GM19193 (cell line): ENCODE results near the gene ANAPC13.

Experiments
- POLR2A ChIP-seq: IDR thresholded peaks from 4 replicates; pipeline ENCODE4 v1.6.1; 2011; ENCODE audit not compliant: insufficient read depth, insufficient read length; ENCODE audit errors: extremely low read depth

The ANAPC13 gene

DNA sequence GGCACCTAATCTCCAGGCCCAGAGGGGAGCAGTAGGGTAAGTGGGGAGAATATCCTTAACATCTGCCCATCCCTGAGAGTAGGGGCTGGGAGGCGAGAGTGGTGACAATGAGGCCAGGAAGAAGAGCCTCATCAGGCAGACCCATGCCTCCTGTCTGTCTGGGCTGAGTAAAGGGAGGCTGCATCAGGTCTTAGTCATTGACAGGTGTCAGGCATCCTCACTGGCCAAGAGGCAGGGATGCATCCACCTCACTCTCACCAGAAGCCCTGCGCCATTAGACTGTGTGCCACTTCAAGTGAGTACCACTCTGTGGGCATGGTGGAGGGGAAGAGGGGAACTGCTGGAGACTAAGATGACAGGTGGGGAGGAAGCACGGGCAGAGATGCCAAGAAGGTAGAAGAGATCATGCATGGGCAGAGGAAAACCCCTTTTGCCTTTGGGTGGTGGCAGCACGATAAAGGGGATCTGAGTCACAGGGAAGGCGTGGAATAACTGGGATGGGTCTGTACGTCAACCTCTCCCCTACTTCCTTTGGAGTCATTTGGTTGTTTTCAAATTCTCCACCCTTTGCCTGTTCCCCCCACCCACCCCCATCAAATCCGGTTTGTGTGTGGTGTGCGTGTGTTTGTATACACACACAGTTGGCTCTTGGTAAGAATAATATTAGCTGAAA lies 14.1 kb downstream of the ANAPC13 start:
- TF ChIP-seq POLR2A: no peak

DNA sequence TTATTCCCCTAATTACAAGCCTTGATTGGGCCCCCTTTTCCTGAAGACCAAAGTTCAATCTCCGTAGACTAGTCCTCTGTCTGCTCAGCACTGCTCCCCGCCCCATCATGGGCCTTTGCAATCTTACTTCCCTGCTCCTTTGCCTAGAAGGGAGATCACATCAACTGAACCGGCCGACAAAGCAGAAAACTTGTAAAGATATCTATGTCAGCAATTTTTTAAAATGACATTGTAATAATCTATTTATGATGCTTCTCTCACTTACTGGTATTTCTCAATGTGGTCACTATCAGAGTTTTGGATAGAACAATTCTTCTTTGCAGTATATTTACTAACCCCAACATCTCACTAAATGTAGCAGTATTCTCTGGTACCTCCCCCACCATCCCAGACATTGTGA lies 17.3 kb downstream of the ANAPC13 start:
- no peak for TF ChIP-seq POLR2A

DNA sequence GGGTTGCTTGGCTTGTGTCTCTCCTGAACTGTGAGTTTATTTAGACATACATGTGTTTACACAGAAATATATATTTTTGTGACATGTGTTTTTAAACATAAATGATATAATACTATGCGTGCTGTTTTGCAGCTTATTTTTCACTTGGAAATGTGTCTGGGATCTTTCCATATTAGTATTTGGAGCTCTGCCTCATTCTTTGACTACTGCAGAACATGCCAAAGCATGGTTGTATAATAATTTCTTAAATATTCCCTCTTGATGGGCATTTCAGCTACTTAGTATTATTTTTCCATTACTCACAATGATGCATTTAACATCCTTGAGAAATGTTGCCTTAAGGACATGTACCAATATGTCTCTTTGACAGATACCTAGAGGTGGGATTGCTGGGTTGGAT lies 19.5 kb downstream of the ANAPC13 start:
- no peak for TF ChIP-seq POLR2A

DNA sequence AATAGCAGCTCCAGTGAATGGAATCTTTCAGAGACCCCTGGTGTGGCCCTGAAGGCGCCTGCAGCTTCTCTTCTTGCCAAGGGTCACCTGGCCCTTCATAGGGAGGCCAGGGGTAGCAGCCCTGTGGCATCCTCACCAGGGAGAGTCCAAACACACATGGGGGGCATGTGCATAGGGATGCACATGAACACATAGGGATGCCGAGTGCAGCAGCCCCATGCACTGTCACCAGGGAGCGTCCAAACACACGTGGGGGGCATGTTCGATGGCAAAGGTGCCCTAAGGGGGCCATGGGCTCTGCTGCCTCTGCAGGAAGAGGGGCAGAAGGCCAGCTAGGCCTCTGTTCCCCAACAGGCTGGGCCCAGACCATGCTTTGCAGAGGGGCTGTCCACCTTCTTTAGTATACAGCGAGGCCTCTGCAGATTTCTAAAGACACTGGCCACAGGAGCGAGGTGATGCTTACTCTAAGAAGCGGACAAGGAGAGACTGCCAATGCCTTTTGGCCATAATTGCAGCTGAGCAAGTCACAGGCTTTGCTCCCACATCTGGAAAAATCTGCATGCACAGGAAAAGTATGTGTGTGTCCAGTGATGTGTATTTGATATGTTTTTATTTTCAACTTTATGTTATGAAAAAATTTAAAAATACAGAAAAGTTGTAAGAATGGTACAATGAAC lies 21.0 kb downstream of the ANAPC13 start:
- TF ChIP-seq POLR2A: no peak

DNA sequence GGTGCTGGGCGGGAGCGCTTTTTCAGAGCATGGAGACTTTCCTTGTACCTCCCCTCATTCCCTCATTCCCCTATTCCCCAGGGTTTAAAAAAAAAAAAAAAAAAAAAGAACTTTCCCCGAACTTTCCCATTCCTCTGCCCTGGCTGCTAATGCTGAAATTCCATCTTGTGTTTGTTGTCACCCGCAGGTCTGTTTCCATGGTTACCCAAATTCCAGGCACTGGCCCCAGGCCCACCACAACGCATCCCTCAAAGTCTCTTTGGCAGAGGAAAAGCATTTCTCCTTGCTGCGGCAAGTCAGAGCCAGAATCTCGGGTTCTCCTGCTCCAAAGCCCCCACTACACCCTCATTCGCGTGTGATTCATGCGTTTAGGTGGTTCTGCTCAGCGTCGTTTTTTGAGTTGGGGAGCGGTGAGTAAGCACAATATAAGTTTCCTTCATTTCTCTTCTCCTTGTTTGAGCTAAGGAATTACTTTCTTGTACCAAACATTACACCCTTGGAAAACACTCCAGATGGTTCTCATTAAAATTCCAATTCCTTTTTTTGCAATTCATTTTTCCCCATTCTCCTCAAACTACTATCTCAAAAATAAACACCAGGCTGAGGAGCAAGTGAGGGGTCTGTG lies 21.6 kb downstream of the ANAPC13 start:
- TF ChIP-seq POLR2A: no peak

DNA sequence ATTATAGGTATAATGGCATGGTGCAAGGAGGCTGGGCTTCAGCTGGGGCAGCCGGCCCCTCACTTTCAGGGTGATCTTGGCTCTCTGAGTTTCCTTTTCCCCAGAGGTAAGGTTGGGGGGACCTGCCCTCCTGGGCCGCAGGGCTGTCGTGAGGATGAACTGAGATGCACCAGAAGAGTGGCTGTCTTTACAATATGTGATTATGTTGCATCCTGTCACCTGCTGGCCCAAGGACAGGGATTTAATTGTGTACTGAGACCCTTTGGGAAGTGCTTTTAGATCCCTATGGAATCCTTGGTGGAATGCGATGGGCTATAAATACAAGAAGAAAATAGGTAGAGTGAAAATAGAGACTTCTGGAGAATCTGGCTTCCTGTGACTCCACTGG lies 22.1 kb downstream of the ANAPC13 start:
- TF ChIP-seq POLR2A: no peak

DNA sequence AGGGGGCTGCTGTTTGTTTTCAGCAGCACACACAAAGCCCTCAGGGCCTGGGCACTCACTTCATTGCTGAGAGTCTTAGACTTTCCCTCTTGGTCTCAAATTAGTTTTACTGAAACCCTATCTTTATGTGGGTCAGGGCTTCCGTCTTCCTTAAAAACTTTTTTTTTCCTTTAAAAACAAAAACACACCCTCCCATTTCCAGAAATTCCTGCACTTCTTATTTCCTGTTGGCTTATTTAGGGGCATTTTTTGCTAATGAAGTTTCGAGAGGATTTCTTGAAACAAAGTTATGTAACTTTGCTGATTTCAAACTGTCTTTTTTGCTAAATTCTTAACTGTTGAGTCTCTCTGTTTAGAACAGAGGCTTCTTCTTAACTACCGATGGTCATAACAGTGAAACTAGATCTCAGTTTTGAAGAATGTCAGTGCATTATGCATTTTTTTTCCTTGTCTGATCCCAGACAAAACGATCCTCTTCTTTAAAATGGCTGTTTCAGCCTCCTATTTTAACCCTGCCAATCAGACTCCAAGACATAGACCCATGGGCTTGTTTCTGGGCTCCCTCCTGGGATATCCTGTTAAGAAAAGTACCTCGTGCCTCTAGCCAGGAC lies 23.3 kb downstream of the ANAPC13 start:
- no peak for TF ChIP-seq POLR2A

DNA sequence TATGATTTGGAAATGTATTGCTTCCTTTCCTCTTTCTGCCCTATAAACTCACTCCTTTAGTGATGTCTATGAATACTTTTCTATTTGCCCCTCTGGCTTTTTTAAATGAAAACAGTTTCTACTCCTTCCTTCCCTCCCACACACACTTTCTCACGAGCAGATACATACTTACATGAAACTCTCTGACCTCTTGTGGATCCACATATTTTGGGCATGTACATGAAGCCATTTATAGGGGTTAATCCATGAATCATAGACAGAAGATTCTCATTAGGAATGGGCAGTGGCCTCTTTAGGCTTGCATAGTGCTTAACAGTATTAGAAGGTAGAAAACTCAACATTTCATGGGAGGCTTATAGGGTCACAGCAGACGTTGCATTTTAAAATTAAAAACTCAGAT lies 24.8 kb downstream of the ANAPC13 start:
- TF ChIP-seq POLR2A: no peak

DNA sequence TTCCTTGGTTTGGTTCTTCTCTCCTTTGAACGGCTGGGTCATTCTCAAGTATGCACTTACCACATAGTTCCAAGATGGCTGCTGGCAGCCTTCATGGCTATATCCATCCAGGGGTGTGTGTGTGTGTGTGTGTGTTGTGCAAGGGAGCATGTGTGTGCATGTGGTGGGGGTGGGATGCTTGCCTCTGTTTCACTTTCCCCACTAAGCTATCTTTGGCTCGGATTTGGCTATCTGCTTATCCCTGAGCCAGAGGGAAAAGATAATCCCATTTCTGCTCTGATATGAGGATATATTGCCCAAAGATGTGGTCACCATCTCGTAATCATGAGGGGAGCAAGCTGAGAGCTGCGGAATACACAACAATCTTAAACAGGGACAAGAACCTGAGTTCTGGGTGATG lies 26.2 kb downstream of the ANAPC13 start:
- TF ChIP-seq POLR2A: no peak

DNA sequence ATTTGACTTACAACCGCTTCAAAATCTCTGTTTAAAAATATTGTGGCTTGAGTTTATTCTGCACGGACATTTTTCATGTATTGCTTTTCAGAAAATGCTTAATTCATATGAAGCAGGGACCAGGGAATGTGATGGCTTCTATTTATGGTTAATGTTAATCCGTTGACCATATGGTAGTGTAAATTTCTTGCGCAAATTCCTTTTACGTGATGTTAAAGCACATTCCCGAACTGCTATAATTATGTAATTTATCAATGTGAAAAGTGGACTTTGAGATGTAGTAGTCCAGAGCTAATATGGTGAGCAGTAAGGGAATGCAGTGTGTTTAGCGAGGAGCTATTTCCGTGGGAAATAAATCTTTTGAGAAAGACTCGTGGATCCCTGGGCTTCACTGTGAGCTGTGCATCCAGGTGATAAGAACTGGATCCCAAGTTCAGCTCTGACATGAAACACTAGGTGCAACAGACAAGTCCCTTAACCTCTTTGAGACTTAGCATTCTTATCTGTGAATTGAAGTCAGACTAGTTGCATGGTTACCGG lies 27.3 kb downstream of the ANAPC13 start:
- no peak for TF ChIP-seq POLR2A

DNA sequence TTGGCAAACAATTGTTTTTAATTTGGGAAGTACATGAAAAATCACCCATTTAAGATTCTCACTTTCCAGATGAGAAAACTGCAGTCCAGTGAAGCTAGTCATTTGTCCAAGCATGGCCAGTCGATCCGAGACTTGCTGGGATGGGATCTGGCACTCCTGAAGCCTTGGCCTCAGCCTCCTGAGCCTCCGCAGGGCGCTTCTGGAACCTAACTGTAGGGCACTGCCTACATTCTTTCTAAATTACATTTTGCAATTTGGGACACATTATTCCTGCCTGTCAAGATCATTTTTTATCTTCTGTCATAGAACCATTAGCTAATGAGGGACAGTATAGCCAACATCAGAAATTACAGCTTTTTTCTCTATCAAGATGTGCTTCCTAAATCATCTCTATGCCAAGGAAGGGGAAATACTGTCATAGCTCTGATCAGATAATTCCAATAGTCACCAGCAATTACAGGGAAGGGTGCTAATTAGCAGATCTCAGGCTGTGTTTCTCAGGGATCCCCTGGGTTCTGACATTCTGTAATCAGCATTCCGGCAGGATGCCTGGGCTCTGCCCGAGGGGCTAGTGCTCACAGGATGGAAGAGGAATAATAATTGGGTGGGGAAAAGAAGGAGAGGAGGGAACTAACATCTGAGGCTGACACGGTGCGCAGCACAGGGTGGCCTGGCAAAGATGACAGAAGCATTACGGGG lies 28.3 kb downstream of the ANAPC13 start:
- TF ChIP-seq POLR2A: no peak

DNA sequence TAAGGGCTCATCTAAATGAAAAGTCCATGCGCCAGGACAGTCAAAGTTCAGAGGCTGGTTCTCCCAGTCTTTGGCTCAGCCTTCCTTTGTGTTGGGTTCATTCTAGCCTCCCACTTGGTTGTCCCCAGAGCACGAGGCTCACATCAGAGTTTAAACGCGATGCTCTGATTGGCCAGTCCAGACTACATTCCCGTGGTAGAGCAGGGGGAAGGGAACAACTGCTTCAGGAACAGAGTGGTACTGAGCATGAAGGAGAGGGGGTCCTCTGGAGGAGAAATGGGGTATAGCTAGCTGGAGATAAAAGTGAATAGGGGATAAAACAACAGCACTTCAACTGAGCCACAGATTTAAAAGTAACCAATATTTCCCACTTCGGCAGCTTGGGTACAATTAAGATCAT lies 32.2 kb downstream of the ANAPC13 start:
- no peak for TF ChIP-seq POLR2A

DNA sequence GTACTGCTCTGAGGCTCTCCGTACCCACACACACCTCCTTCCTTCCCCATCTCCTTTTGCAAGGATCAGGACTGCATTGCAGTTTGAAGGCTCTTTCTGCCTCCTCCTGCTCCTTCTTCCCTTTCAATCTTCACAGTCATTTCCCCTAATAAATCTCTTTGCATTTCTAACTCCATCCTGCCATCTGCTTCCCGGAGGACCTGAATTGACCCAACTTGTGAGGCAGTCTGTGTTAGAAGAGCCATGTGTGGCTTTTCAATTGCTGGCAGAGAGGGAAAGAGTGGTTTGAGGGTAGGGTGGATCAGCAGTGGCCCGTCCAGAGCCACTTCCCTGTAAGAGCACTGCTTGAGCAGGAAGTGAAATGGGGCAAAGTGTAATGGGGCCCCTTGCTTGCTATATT lies 35.8 kb downstream of the ANAPC13 start:
- no peak for TF ChIP-seq POLR2A

DNA sequence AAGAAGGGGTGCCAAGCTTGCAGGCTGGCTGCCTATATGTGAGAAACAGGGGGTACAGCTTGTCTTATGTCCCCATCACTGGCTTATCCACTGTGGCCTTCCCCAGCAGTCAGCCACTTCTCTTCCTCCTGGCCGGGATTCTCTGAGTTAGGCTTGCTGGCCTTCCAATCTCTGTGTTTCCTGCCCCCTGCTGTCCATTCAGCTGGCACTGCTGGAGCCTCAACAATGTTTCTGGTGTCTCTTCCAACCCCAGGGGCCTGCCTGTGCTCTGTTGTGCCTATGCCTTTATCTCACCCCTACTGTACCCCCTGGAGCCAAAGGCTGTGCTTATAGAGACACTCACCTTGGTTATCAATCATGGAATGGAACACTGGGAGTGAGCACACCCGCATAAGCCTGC lies 36.5 kb downstream of the ANAPC13 start:
- TF ChIP-seq POLR2A: no peak

DNA sequence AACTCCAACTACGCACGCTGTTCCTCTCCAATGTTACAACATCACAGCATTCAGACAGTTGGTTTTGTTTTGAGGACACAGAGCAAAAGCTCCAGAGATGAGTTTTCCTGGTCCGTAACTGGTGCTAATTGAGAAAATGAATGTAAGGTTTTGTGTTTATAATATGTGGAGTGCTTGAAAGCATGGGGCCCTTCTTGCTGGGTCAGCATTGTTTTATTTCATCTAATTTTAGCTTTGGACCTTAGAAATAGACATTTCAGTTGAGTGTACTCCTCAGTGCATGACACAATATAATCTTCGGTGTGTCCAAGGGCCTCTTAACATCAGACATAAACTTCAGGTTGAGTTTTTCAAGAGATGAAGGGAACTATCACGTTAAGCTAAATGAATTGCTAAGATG lies 37.1 kb downstream of the ANAPC13 start:
- no peak for TF ChIP-seq POLR2A
